Loucy (cell line): ENCODE results near the gene CDHR1.

Source experiments
- CTCF ChIP-seq: fragments of 200-600 bp; sonication (generic); conservative IDR thresholded peaks from 2 replicates; pipeline ENCODE4 v1.5.1; 2014; ENCODE audit warnings: mild to moderate bottlenecking, antibody characterized with exemption, low read length
- EZH2phosphoT487 ChIP-seq: fragments of 200-600 bp; IDR thresholded peaks from 2 replicates; pipeline ENCODE4 v1.6.1; 2018; ENCODE audit warnings: antibody characterized with exemption, mild to moderate bottlenecking, moderate library complexity, borderline replicate concordance

- TF ChIP-seq CTCF (no peak), EZH2phosphoT487 (no peak)
Observed at GRCh38 chr10:84177541-84178141, 16.7 kb upstream of the CDHR1 start.
